Measurements from ENCODE around the gene MRPL34.

The MRPL34 gene

DNA sequence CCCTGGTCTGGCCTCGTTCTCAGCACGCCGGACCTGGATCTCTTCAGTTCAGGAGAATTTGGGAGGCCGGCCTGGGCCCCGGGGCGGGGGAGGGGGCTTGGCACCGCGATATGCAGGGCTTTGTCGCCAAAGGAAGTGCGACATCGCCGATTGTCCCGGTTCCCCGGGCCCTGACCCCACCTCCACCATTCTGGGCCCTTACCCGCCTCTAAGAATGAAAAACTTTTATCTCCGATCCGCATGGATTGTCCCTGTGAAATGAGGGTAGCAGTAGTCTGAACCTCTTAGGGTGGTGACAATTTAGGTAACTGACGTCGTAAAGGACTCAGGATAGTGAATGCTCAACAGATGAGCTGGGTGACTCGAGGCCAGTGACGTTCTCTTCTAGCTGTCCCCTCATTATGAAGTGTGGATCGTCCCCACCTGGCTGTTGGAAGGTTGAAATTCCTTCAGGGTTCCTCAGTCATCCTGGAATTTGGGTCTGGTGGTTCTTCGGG, 4.3 kb downstream of the MRPL34 start:
- no peak for DNase-seq (ENCODE audit: low read depth)

DNA sequence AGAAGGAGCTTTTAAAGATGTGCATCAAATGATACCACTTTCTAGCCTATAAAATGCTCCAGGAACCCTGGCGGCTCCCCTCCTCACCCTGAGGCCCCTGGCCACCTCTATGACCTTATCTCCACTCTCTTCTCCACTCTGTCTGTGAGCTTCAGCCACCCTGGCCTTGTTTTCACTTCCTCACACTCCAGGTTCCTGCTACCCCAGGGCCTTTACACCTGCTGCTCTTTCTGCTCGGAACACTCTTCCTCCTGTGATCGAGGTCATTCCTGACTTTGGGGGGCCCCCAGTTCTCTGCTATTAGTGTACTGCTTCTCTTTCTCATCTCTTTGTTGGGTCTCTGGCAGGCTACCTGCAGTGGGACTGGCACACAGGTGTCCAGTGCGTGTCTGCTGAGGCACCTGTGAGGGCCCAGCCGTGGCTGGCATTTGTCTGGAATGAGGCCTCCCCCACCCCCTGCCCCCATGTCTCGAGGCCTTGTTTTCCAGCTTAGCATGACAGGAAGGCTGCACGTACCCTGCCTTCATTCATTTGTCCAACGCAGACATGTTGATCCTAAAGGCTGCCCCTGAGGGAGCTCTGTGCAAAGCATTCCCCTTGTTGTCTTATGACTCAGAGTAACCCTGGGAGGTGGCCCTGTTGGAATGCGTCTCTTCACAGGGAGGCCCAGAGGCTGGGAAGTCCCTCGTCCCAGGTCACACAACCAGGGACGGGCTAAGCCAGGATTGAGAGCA, 6.0 kb downstream of the MRPL34 start:
- DNase-seq (ENCODE audit: low read depth), result no peak

DNA sequence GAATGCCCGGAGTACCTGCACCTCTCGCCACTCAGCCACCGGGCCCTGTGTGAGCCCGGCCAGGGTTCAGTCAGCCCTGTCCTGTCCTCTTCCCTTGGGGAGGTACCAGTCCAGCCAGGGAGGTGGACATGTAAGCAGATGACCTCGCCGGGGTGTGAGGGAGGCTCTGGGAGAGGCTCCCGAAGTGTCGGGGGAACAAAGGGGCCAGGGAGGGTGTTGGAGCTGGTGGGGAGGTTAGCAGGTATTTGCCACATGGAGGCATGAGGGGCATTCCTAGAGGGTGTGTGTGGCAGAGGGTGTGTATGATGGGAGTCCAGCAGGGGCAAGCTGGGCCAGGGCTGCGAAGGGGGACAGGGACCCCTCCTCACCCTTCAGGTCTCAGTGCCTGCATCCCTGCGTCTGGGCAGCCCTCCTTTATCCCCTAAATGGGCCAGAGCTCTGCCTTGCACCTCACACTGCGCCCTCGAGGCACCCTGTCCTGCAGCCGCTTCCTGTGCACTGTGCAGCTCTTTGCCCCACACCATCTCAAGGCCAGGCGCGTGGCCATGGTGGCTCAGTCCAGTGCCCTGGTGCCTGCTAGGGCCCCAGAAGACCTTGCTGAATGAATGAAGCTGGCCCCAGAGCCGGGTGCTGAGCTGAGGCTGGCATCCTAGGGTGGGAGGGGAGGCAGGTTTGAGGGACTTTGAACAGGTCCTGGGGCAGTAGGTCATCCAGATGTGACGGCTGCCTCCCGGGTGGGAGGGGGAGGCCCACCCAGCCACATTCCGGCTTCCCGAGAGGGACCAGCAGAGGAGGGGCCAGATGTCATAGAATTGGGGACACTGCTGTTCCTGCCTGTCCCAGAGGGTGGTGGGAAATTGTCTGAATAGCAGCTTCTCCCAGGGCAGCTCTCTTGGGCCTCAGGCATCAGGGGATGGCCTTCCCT, 6.8 kb downstream of the MRPL34 start:
- DNase-seq (ENCODE audit: low read depth), result no peak

DNA sequence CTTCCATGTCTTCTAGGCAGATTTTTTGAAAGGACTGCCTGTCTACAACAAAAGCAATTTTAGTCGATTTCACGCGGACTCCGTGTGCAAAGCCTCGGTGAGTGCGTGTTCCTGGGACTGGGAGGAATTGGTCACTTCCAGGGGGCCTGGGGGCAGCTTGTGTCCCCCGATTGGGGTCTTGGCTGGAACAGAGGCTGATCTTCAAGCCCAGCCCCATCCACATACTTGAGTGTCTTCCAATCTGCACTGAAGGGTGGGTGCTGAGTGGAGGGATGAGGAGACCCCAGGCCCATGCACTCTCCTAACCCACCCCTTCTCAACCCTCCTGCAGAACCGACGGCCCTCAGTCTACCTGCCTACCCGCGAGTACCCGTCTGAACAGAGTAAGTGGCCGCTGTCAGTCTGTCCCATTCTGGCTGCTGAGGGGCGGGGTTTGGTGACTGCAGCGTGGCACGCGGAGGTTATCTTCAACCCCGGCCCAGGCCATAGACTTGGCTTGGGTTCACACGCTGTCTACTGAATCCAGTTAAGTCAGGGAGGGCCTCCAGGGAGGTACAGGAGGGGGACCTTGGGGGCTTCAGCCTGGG, 8.4 kb downstream of the MRPL34 start:
- no peak for DNase-seq (ENCODE audit: low read depth)

DNA sequence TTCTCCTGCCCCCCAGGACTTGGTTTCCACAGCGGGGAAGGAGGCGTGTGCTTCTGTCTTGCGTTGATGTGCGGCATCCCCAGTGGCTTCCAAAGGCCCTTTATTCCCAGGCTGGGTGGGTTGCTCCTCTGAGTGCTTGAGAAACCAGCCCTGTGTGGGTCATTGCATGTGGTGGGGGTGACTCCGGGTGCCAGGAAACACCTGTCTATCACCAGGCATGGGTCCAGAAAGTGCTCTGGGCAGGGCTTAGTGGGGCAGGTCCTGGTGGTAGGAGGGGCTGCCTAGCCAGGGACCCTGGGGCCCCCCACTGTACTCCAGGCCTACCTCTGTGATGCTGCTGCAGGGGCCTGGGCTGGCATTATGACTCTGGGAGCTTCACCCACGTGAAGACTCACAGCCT, 13.3 kb downstream of the MRPL34 start:
- no peak for DNase-seq (ENCODE audit: low read depth)

DNA sequence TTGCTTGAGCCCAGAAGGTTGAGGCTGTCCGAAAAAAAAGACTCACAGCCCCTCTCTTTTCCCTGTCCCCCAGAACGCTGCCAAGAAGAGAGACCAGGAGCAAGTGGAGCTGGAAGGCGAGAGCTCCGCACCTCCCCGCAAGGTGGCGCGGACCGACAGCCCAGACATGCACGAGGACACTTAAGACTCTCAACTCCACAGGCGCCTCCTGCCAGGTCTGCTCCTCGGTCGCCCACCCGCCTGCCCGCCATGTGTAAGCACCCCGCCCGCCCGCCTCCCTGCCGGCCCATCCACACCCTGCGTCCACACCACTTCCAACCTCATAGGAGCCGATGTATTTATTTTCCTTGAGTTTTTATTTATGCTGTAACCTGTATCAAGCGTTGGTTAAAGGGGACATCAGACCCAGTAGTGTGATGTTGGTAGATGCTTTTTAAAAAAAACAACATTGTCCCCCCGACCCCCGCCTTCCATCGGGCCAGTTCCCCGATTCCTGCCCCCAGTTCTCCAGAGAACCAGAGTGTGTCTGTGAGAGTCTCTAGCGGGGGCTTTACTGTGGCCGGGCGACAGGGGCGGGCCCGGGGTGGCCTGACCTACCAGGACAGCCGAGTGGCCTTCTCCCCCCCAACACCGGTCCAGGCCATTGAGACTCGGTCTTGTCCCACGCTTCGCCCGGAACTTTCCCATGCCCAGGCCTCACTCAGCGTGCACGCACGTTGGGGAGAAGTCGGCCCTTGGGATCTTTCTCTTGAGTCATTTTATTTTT, 14.0 kb downstream of the MRPL34 start:
- DNase-seq (ENCODE audit: low read depth), result no peak

DNA sequence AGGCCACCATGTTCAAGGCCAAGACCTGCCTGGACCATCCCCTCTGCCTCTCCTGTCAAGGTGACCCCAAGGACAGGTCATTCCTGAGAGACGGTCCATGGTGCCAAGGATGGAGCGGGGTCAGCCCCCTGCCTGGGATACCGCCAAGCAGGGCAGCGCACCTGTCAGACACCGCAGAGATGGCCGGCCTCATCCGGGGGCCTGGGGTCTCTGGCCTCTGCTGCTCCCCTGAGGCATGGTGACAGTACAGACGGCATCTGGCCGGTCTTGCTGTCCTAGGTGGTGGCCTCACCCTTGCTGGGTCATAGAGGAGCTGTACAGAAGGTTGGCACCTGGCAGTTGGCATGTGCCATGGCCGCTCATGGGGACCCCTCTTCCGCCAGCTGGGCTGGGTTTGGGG, 14.8 kb downstream of the MRPL34 start:
- DNase-seq (ENCODE audit: low read depth), result no peak

DNA sequence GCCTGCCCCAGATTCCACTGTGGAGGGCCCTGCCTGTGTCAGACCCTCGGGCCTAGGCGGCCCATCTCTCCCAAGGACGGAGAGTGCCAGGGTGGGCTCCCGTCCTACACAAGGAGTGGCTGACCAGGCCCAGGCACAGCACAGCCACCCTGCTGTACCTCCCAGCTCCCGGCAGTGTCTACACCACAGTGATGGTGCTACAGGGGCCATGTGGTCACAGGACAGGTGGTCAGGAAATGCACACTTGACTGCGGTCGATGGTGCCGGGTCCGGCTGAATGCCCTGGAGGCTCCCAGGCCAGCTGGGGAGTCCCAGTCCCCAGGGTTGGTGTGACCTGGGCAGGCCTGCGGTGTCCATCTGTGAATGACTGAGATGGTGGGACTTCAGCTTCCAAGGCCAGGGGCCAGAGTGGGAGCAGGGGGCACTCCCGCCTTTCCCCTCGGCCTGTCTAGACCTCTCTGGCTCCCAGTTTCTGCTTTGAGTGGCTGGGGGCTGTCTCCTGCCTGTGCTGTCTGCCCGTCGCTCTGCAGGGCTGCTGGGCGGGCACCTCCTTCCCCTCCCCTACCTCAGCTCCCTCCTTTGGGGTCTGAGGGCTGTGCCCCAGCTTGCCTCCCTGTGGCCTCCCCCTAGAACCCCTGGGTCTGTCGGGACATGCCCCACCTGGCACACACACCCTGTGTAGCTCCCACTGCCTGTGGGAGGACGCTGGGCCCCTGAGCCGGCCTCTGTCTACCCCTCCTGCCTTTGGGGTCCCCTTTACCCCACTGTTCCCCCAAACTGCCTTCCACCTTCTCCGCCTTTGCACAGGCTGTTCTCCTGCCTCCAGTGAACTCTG, 16.2 kb downstream of the MRPL34 start:
- no peak for DNase-seq (ENCODE audit: low read depth)

DNA sequence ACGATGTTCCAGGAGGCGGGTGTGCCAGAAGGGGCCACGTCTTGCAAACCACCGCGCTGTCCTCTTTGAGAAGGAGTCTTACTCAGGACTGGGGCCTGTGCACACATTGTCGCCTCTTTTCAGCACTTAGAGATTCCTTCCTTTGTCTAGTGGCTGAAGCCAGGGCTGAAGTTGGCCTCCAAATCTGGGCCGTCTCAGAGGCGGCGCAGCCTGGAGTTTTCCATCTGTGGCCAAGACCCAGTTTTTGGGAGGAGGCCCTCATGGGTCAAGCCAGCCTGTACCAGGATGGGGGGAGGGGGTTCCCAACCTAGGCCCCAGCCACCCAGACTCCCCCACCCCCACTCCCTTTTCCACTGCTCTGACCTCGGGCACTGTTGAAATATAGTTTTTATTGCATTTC, 17.2 kb downstream of the MRPL34 start:
- no peak for DNase-seq (ENCODE audit: low read depth)

DNA sequence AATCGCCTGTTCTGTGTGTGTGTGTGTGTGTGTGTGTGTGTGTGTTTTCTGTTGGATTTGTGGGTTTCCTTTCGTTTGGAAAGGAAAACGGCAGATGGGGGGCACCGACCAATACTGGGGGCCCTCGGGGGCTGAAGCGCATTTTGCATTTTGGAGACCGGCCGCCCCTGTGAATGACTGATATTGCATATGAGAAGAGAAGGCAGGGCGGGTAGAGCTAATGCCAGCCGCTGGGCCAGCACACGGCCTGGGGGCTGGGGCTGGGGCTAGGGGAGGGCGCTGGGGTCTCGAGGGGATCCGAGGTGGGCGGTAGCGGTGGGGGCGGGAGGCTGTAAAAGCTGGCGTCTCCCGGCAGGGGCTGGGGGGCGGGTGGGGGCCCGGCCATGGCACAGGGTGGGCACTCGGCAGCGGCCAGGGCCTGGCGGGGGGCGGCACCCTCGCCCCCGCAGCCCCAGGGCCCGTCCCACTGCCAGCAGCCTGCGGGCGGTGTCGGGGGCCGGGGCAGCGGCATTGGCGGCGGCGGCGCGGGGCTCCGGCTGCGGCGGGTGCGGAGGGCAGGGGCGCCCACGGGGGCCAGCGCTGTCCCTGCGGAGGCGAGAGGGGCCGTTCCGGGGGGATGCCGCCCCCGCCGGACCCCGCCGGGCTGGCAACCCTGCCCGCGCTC, 17.8 kb downstream of the MRPL34 start:
- DNase-seq (ENCODE audit: low read depth), result no peak

DNA sequence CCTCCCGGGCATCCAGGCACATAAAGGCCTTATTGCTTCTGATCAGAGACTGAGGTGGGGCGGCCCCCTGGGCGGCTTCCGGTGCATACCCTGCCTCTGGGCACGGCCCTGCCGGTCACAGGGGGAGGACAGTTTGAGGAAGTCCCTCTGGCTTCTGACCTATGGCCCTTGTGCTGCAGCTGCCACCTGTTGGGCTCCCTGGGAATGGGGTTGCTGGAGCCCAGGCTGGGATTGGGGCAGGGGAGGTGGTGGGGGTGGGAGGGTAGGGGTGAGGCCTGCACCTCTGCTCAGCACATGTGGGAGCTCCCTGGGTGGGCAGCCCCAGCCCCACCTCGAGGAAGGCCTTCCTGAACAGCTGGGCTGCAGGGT, 18.3 kb downstream of the MRPL34 start:
- no peak for DNase-seq (ENCODE audit: low read depth)

DNA sequence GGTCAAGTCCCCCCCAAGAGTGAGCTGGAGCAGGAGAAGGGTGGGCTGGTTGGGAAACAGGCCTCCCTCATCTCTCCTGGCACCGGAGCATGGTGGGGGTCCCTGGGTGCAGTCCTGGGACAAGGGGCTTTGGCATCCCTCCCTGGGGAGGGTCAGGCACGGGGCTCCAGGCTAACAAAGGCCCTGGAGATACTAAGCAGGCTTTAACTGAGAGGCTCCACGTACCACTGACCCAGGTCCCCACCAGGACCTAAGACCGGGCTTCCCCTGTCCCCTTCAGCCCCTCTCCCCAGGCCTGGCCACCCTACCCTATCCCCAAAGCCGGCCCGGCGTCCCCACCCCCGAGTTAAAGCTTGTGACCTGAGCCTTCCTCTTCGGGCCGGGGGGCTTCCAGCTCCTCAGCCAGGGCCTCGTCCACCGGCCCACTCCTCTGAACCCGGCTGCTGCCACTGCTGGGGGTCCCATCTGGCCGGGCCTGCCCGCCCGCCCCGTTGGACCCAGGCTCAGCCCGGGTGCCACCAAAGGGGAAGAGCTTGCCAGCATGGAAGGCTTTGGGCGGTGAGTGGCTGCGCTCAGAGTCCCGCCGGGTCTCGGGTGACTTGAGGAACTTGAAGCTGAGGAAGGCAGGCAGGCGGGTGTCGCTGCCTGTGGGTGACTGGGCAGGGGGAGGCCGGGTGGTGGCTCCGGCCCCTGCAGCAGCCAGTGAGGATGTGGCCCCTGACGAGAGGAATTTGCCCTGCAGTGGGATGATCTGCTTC, 18.9 kb downstream of the MRPL34 start:
- DNase-seq (ENCODE audit: low read depth), result no peak

DNA sequence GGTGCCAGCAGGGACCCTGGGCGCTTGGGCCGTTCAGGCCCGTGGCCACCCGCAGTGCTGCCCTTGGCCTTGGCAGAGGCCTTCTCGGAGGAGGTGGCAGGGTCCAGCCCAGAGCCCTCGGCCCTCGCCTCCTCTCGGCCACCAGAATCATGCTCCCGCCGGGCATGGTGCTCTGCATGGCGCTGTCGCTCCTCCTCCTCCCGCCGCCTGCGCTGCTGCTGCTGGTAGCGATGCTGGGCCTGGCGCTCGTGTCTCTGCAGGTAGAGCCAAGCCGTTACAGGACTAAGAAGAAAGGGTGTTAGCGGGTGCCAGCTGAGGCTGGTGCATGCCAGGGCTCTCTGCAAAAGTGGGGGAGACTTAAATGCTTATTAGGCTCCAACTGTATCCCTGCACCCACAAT, 19.5 kb downstream of the MRPL34 start:
- no peak for DNase-seq (ENCODE audit: low read depth)

DNA sequence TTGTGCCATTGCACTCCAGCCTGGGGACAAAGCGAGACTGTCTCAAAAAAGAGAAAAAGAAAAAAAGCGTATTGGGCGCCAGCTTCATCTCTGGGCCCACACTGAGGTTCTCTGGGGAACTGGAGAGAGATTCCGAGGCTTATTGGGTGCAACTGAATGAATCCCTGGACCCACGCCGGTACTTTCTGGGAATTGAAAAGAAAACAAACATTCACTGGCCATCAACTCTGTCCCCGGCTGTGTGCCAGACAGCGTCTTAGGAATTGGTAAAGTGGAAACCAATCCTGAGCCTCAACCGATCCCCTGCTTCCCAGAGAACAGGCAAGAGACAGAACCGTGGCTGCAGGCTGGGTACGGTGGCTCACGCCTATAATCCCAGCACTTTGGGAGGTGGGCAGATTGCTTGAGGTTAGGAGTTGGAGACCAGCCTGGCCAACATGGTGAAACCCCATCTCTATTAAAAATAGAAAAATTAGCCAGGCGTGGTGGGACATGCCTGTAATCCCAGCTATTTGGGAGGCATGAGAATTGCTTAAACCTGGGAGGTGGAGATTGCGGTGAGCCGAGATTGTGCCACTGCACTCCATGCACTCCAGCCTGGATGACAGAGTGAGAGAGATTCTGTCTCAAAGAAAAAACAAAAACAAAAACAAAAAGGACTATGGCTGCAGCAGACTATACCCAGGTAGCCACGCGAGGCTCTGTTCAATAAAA, 20.4 kb downstream of the MRPL34 start:
- no peak for DNase-seq (ENCODE audit: low read depth)

DNA sequence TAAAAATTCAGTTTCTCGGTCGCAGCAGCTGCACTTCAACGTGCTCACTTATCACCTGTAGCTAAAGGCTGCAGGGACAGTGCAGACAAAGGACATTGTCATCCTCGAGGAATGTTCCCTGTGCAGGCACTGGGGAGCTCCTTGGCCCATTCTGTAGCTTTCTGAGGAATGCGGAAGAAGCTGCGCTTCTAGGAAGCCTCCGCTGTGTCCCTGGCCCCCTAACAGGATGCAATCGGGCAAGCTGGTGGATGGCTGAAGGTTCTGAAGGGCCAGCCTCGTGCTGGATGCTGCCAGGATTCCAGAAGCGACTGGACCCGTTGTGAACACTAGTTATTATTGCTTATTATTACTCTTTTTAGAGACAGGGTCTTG, 20.9 kb downstream of the MRPL34 start:
- DNase-seq (ENCODE audit: low read depth), result no peak

DNA sequence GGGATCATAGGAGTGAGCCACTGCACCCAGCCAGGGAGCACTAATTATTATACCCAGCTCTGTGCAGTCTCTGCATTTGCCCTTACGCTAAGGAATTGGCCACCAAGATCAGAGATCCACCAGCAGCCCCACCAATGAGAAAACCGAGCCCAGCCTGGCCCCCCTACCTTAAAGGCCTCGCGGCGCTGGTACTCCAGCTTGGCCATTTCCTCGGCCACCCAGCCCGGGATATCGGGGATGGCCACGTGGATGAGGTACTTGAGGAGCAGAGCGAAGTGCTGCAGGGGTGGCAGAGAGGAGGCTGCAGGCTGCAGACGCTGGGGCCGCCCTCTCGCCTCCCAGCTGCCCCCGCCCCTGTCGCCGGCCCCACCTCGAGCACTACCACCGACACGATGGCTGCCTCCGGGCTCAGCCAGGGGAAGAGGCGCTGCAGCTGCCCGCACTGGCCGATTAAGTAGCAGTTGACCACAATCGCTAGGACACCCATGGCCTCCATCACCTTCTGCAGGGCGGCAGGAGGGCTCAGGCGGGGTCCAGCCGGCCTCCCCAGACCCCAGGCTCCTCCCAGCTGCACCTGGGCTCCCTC, 21.5 kb downstream of the MRPL34 start:
- no peak for DNase-seq (ENCODE audit: low read depth)

DNA sequence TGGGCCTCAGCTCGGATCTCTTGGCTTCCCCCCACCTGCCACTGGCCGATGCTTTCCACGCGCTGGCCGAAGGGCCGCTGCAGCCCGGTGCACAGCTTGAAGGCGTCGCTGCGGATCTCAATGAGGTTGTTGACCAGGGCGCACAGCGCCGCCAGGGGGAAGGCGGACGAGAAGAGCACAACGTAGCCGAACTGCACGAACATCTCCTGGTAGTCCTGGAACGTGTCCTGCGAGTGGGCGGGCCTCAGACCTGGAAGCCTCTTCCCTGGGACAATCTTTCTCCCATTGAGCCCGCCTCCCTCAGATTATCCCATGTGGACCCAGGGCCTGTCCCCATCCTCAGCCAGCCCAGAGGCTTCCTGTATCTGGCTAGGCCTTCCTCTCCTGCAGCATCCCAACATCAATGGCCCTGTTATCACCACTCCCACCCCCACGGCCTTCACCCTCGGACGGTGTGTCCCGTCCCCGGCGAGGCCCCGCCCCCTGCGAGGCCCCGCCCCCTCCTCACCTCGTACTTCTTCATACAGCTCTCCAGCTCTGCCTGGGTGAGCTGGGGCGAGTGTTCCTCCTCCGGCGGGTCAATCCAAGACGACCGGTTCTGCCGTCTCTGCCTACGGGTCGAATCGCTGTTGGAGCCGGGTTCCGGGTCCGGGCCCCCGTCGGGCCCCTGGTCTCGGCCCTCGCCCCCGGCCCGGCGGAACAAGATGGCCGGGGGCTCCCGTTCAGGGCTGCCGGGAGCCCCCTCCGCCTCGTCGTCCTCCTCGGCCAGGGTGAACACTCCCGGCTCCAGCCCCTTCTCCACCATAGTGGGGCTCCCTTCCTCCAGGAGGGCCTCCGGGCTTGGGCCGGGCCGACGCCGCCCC, 22.2 kb downstream of the MRPL34 start:
- DNase-seq (ENCODE audit: low read depth), result no peak
